NCI-H146 (cell line): ENCODE data around the gene DOC2B.
"Not testable (repeated sequence)": the region's sequence is repeated elsewhere in the genome, so short reads cannot be mapped to it uniquely, and the experiment has no call there.

Experiments
- DNase-seq: peaks from one replicate; lab custom pipeline; 2025; lab: John Stamatoyannopoulos, UW

The DOC2B gene

DNA sequence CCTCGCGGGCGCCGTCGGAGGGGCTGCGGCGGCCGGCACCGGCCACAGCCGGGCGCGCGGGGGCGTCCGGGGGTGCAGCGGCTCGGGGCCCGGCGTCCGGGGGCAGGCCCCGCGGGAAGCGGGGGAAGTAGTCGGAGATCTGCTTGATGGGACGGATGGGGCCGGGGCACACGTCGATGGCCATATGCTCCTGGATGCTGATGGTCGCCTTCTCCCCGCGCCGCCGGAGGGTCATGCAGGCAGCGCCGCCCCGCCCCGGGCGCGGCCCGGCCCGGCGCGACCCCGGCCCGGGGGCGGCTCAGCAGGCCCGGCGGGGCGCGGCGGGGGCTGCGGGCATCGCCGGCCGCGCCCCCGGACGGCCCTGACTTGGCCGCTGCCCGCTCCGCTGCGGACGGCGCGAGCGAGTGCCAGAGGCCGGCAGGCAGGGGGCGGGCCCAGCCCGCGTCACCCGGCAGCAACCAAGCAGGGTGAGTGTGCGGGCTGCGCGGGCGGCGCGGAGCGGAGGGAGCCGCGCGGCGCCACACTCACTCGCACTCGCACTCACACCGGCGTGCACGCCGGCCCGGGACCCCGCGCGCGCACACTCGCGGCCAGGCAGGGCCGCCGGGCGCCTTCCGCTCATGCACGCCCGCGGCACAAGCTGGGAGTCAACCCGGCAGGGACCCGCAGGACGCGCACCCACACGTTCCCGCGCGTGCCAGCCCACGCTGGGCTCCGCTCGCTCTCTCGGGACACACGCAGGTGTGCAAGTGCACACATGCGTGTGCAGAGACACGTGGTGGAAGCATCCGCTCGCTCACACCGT lies at the start of gene DOC2B:
Gene DOC2B (minus strand): TSS at position 406 of the 805 bp plus-strand sequence. CDS start 171 bp downstream, at position 235.
- peak; percentile 17 for DNase-seq

GRCh38 chr17:230395-230770 lies 48.9 kb upstream of the DOC2B start:
- no peak for DNase-seq

GRCh38 chr17:229709-230394 lies 48.4 kb upstream of the DOC2B start:
- no peak for DNase-seq

DNA sequence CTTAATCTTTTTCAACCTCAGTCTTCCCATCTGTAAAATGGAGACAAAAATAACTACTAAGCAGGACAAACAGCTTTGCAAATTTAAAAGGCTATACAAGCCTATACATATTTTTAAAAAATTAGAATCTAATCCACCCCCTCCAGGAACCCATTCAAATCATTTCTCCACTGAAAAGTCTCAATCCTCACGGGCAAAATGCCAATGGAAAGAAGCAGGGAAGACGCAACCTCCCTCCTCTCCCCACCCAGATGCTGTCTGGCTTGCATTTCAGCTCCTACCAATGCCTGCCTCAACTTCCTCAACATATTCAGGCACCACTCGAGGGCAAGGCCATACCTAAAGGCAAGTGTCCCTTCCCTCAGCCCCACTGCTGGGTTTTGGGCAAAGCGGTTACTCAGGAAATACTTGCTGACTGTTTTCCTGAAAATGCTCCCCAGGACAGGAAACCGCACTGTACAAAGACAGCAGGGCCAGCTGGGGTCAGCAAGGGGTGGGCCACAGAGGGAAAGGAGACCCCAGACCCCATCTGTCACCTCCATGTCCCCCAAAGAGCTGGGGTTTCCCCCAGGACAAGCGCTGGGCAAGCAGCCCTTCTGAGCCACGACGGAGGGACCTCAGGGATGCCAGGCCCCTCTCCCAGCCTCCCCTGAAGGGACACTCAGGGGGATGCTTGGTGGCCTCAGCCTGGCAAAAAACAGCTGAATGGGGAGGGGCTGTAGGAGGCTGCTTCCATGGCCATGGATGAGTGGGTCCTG lies 47.7 kb upstream of the DOC2B start:
- no peak for DNase-seq

GRCh38 chr17:227946-228615 lies 46.6 kb upstream of the DOC2B start:
- no peak for DNase-seq

- no peak for DNase-seq
Measured at GRCh38 chr17:227078-227945, 45.9 kb upstream of the DOC2B start.

- DNase-seq = no peak
Measured at GRCh38 chr17:226108-227077, 44.9 kb upstream of the DOC2B start.

GRCh38 chr17:225551-225950 lies 44.1 kb upstream of the DOC2B start:
- no peak for DNase-seq

GRCh38 chr17:224576-224975 lies 43.1 kb upstream of the DOC2B start:
- DNase-seq = not testable (repeated sequence)

DNA sequence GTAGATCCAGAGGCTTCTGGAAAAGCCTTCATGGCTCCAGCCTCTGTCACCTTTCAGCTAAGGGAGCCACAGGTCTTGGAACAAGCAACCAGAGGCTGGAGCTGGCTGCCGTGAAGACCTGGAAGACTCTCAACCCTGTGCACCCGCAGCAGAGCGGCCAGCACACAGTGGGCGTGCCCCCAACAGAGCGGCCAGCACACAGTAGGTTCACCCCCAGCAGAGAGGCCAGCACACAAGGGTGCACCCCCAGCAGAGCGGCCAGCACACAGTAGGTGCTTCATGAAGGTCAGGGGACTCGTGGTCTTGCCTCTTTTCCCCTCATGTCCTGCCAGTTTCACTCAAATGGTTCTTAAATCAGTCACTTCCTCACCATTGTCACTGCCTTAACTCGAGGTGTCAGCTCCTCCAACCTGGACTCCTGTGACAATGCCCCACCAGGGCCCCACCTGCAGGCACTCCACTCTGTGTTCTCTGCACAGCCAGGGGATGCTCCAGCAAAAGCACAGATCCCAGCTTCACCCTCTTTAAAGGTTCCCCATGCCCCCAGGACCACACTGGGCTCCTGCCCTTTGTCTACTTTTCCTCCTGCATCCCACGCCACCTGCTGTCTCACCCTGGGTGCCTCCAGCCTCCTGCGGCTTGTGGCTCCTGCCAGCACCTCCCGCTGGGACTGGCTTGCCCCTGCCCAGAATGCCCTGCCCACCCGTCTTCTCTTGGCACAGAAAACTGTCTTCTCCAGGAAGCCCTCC lies 42.4 kb upstream of the DOC2B start:
- no peak for DNase-seq

DNA sequence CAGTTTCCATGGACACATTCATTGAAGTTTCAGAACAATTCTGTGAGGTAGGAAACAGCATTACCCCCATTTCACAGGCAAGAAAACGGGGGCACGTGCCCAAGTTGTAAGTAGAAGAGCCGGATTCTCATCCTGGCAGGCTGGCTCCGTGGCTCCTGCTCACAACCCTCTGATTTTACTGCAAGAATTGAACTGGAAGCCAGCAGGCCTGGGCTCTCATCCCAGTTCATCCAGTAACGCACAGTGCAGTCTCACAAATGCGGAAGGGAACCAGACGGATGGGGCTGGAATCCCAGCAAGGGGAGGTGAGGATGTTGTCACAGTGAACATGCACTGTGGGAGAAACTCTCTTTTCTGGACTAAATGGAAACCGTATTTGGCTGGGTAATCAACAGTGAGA lies 40.7 kb upstream of the DOC2B start:
- DNase-seq = no peak

- no peak for DNase-seq
Measured at GRCh38 chr17:219696-220095, 38.2 kb upstream of the DOC2B start.

DNA sequence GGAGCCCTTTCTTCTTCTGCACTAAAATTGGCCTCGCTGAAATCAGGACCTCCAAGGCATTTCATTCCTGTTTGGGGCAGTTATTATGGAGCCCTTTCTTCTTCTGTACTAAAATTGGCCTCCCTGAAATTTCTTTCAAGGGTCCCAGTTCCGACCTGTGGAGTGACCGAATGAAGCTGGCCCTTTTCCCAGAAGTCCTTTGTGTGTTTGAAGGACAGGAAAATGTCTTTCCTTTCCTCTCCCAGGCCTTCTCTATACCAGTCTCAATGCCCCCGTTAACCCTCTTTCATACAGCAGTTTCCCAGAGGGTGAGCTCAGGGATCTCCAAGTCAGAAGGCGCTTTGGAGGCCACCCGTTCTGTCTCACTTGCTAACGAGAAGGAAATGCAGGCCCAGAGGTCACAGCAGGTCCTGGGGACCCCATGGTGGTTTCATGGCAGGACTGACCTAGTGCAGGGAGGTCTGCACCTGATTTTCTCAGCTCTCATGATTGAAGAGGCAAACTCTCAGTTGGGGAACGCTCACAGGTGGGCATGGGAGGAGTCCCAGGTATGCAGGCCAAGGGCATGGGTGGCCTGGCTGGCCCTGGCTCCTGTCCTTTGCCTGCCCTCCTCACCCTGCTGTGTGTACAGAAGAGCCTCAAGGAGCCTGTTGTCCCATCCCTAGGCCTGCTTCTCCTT lies 37.1 kb upstream of the DOC2B start:
- DNase-seq = no peak

DNA sequence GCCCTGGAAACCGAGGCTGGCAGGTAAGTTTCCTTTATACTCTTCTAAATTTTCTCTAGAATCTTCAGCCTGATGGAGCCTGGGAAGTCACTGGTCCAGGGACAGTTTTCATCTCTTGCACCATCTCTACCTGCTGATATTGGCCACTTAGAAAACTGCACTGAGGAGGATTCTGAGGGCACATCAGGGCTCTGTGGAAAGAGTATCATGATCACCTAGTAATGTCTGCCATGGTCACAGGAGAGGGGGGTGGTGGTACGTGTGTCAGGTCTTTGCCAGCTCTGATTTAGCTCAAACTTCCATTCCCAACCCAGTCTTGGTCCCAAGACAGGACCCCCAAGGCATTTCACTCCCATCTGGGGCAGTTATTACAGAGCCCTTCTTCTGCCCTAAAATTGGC lies 35.2 kb upstream of the DOC2B start:
- no peak for DNase-seq

DNA sequence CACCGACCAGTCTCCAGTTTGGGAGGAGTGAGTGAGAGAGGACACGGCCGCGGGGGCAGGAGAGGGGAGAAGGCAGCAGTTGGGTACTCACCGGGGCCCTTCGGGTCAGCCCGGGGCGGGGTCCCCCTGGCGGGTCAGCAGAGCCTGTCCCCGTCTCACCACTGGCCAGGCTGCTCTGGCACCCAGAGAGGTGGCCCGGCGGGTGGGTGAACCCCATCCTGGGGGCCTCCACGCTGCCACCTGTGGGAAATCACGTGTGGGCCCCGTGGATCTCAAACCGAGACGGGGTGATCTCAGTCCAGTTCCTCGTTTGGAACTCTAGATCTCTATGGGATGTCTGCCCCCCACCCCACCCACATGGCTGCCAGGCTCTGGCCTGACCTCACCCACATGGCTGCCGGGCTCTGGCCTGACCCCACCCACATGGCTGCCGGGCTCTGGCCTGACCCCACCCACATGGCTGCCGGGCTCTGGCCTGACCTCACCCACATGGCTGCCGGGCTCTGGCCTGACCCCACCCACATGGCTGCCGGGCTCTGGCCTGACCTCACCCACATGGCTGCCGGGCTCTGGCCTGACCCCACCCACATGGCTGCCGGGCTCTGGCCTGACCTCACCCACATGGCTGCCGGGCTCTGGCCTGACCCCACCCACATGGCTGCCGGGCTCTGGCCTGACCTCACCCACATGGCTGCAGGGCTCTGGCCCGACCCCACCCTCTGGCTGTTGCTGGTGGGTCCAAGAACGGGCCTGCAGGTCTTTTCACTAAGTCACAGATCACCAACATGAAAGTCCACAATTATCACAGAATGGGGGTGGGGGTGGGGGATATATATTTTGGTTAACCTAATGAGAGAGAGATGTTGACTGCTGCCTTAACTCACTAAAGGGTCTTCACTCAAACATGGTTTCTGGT lies 34.4 kb upstream of the DOC2B start:
- peak; percentile 25 for DNase-seq

GRCh38 chr17:214881-215331 lies 33.5 kb upstream of the DOC2B start:
- no peak for DNase-seq

GRCh38 chr17:213286-214105 lies 32.0 kb upstream of the DOC2B start:
- no peak for DNase-seq
